Measurements from ENCODE around the gene UIMC1. TPM values are rescaled to one million over a fixed set of nuclear protein-coding genes. Genes with fewer than 3 reads are reported as not detected.

The UIMC1 gene
- total RNA-seq, 1 experiment from 2014 or later: 46.8 TPM

DNA sequence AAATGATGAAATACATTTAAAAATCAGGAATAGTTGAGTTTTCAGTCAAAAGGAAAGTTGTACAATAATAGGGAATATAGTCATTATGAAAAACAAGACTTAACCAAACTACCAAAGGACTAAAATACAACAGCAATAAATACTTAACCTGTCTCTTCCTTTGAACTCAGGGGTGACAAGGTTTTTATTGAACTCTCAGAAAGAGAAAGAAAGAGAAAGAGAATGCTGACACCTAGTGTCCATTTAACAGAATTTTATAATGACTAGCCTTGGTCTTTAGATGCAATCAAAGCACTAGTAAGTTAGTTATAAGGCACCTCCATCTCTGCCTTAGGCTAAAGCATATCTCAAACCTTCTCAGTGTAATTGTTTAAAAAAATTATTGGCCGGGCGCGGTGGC is 47.5 kb downstream of the UIMC1 start:
- DNase-seq (ENCODE audit: low spot score): peak; percentile 48
- peaks cover 8% of the 10 kb centered on the region for H3K36me3 ChIP-seq (ENCODE audit: insufficient read depth, low read length, poor library complexity, severe bottlenecking)
- no peak overlapping the region for H3K4me3 ChIP-seq (ENCODE audit: low read depth, low read length, poor library complexity, severe bottlenecking)
- H3K9me3 ChIP-seq (ENCODE audit: low read depth, low read length, poor library complexity, severe bottlenecking): no peaks in the 10 kb centered on the region
- H3K27me3 ChIP-seq (replicated peaks; ENCODE audit: insufficient read depth, low read depth, low read length, poor library complexity): no peaks in the 10 kb centered on the region
- H3K4me1 ChIP-seq (ENCODE audit: insufficient read depth, low read length, poor library complexity, severe bottlenecking): no peaks in the 10 kb centered on the region
- no peak overlapping the region for H3K27ac ChIP-seq (ENCODE audit: low read depth, low read length, poor library complexity, severe bottlenecking)
- TF ChIP-seq, protein P1, sequence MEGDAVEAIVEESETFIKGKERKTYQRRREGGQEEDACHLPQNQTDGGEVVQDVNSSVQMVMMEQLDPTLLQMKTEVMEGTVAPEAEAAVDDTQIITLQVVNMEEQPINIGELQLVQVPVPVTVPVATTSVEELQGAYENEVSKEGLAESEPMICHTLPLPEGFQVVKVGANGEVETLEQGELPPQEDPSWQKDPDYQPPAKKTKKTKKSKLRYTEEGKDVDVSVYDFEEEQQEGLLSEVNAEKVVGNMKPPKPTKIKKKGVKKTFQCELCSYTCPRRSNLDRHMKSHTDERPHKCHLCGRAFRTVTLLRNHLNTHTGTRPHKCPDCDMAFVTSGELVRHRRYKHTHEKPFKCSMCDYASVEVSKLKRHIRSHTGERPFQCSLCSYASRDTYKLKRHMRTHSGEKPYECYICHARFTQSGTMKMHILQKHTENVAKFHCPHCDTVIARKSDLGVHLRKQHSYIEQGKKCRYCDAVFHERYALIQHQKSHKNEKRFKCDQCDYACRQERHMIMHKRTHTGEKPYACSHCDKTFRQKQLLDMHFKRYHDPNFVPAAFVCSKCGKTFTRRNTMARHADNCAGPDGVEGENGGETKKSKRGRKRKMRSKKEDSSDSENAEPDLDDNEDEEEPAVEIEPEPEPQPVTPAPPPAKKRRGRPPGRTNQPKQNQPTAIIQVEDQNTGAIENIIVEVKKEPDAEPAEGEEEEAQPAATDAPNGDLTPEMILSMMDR (conservative IDR thresholded peaks at IDR 0.05; ENCODE audit: low read depth, low read length): peak; percentile 49
- TF ChIP-seq EZH2 (IDR thresholded peaks at IDR 0.05; ENCODE audit: borderline replicate concordance, low read depth, low read length, poor library complexity, severe bottlenecking): no peak
- CTCF ChIA-PET: interaction anchor here (0.7 to 3.0 kb wide), 2 partner anchors 259 to 298 kb away, joined by 6 to 8 read pairs; no protein-coding TSS in a partner anchor
- POLR2A ChIA-PET (ENCODE audit: low non-redundant PET): interaction anchor here (0.7 kb wide), 1 partner anchor 386 kb away, joined by 6 read pairs; no protein-coding TSS in a partner anchor
- intact Hi-C loops (cut with micrococcal nuclease; ENCODE audit: unreplicated experiment): loop anchor here (2.0 to 10.0 kb wide), 2 partner anchors 298 to 384 kb away; no protein-coding TSS in a partner anchor
- no TSS peak for BruUV-seq (replicated peaks)

DNA sequence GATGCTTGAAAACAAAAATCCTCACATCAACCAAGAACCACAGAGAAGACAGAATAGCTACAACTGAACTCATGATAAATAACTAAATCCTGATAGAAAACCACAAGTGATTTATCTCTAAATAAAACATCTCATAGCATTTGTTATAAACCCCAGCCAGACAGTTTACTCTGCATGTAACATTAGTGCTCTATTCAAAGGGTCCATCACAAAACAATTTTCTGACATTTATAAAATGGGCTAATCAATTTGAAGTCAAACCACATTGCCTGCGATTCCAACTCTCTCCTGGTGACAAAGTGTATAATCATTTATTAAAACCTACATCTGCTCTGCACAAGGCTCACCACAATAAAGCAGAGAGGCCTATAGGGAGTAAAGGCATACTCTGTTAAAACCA is 49.8 kb downstream of the UIMC1 start:
- Histone ChIP-seq H3K27me3 (replicated peaks; ENCODE audit: insufficient read depth, low read depth, low read length, poor library complexity) (no peaks in the 10 kb centered on the region), H3K4me3 (ENCODE audit: low read depth, low read length, poor library complexity, severe bottlenecking) (no peak overlapping the region), H3K4me1 (ENCODE audit: insufficient read depth, low read length, poor library complexity, severe bottlenecking) (no peaks in the 10 kb centered on the region), H3K9me3 (ENCODE audit: low read depth, low read length, poor library complexity, severe bottlenecking) (no peaks in the 10 kb centered on the region), H3K36me3 (ENCODE audit: insufficient read depth, low read length, poor library complexity, severe bottlenecking) (peaks cover 8% of the 10 kb centered on the region), H3K27ac (ENCODE audit: low read depth, low read length, poor library complexity, severe bottlenecking) (no peak overlapping the region)
- POLR2A ChIA-PET (ENCODE audit: low non-redundant PET): no interaction called here
- BruUV-seq (replicated peaks): no TSS peak
- no peak for DNase-seq (ENCODE audit: low spot score)
- intact Hi-C loops (cut with micrococcal nuclease; ENCODE audit: unreplicated experiment): loop anchor here (10.0 kb wide), 1 partner anchor 382 kb away; no protein-coding TSS in a partner anchor
- TF ChIP-seq, protein P1 (conservative IDR thresholded peaks at IDR 0.05; ENCODE audit: low read depth, low read length): no peak
- no peak for TF ChIP-seq EZH2 (IDR thresholded peaks at IDR 0.05; ENCODE audit: borderline replicate concordance, low read depth, low read length, poor library complexity, severe bottlenecking)
- CTCF ChIA-PET: interaction anchor here (3.0 kb wide), 1 partner anchor 296 kb away, joined by 8 read pairs; no protein-coding TSS in a partner anchor

DNA sequence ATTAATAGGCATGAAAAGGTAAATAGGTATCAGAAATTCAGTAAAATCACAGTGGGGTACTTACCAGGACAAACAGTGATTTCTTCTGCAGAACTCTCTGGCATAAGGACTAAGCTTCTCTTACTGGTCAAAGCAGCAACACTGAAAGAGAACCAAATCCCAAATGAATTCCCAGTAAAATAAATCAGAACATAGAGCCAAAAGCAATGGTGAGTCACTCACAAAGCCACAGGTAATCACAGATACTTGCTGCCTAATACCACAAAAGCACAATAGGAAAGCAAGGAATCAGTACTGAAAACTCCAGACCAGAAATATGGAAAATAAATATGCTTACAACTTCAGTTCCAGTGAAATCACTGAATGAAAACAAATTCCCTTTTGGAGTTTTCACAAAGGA is 50.7 kb downstream of the UIMC1 start:
- no peak overlapping the region for H3K4me3 ChIP-seq (ENCODE audit: low read depth, low read length, poor library complexity, severe bottlenecking)
- H3K4me1 ChIP-seq (ENCODE audit: insufficient read depth, low read length, poor library complexity, severe bottlenecking): no peaks in the 10 kb centered on the region
- H3K27me3 ChIP-seq (replicated peaks; ENCODE audit: insufficient read depth, low read depth, low read length, poor library complexity): no peaks in the 10 kb centered on the region
- H3K9me3 ChIP-seq (ENCODE audit: low read depth, low read length, poor library complexity, severe bottlenecking): no peaks in the 10 kb centered on the region
- ChIA-PET CTCF (no interaction called here), POLR2A (ENCODE audit: low non-redundant PET) (no interaction called here)
- no peak for TF ChIP-seq EZH2 (IDR thresholded peaks at IDR 0.05; ENCODE audit: borderline replicate concordance, low read depth, low read length, poor library complexity, severe bottlenecking)
- TF ChIP-seq, protein P1 (conservative IDR thresholded peaks at IDR 0.05; ENCODE audit: low read depth, low read length): no peak
- no peak overlapping the region for H3K27ac ChIP-seq (ENCODE audit: low read depth, low read length, poor library complexity, severe bottlenecking)
- intact Hi-C loops (cut with micrococcal nuclease; ENCODE audit: unreplicated experiment): loop anchor here (10.0 kb wide), 1 partner anchor 381 kb away; no protein-coding TSS in a partner anchor
- no TSS peak for BruUV-seq (replicated peaks)
- DNase-seq (ENCODE audit: low spot score): no peak
- peaks cover 15% of the 10 kb centered on the region for H3K36me3 ChIP-seq (ENCODE audit: insufficient read depth, low read length, poor library complexity, severe bottlenecking)

Data from A673 (cell line).